Kidney (tissue), 14 donors: ENCODE measurements around the gene PLXNC1. TPM values are rescaled to one million over a fixed set of nuclear protein-coding genes. Genes with fewer than 3 reads are reported as not detected.

Source experiments
- DNase-seq, 5 donors: peaks; one replicate each; pipeline ENCODE4 v3.0.0-alpha.2; 2013 to 2020
- FAIRE-seq: peaks from 2 replicates; lab custom pipeline; 2012; peaks lifted over from hg19 to GRCh38; lab: Jason Lieb, UNC
- H3K27ac ChIP-seq, 2 donors: one replicate each; pipeline ENCODE4 v1.7.0; 2013; ENCODE audit warnings: low read depth in 2 of 2, low read length in 2 of 2, inconsistent platforms in 1 of 2
- H3K27me3 ChIP-seq: one replicate; pipeline ENCODE4 v1.7.1; 2013; ENCODE audit warnings: low read length, inconsistent platforms; ENCODE audit not compliant: control insufficient read depth, insufficient read depth
- H3K36me3 ChIP-seq, 3 donors: one replicate each; pipeline versions ENCODE4 v1.7.0 to v1.7.1; 2013; ENCODE audit warnings: low read length in 3 of 3, control low read depth in 1 of 3, inconsistent platforms in 1 of 3; ENCODE audit not compliant: insufficient read depth in 3 of 3, control insufficient read depth in 2 of 3
- H3K4me1 ChIP-seq, 3 donors: one replicate each; pipeline versions ENCODE4 v1.7.0 to v1.7.1; 2013; ENCODE audit warnings: low read length in 3 of 3, inconsistent platforms in 1 of 3, low read depth in 1 of 3; ENCODE audit not compliant: control insufficient read depth in 2 of 3, insufficient read depth in 2 of 3
- H3K4me3 ChIP-seq, 3 donors: one replicate each; pipeline versions ENCODE4 v1.7.0 to v1.8.1; 2013; ENCODE audit warnings: low read length in 3 of 3, control low read depth in 1 of 3, inconsistent platforms in 1 of 3
- H3K9ac ChIP-seq, 3 donors: one replicate each; pipeline versions ENCODE4 v1.7.0 to v1.7.1; 2013; ENCODE audit warnings: low read length in 3 of 3, control low read depth in 1 of 3, inconsistent platforms in 1 of 3
- H3K9me3 ChIP-seq, 3 donors: one replicate each; pipeline versions ENCODE4 v1.7.0 to v1.7.1; 2013; ENCODE audit warnings: low read length in 3 of 3, control low read depth in 1 of 3, inconsistent platforms in 1 of 3; ENCODE audit not compliant: control insufficient read depth in 2 of 3, insufficient read depth in 1 of 3
- intact Hi-C: fragments of 100-400 bp; cut with DNase I; formaldehyde crosslinking; loops from one replicate; pipeline ENCODE4 v1.11.1; 2022
- polyA plus RNA-seq: library from polyadenylated mRNA; stranded (reverse); fragments of 350-450 nt; fragmentation: Illumina TruSeq; extraction: RNeasy Lipid Tissue Mini Kit (QIAGEN cat#74804); gene quantifications from one replicate; pipeline ENCODE4 v1.2.3, GENCODE V29; 2014; ENCODE audit warnings: low read depth, low replicate concordance; ENCODE audit not compliant: insufficient read depth
- total RNA-seq: library from RNA; stranded (reverse); fragmentation: NEBNext Ultra II Directional; extraction: Animal tissue kit (Norgen Biotek cat#: 25700); gene quantifications from one replicate; pipeline ENCODE4 v1.2.1, GENCODE V29; 2021
- TF ChIP-seq, protein P1 (sequence below): IDR thresholded peaks from 3 replicates; pipeline ENCODE4 v1.5.1; 2012; ENCODE audit warnings: mild to moderate bottlenecking, moderate library complexity, borderline replicate concordance; ENCODE audit not compliant: insufficient read depth; ENCODE audit errors: extremely low read depth
- donor health status: control.
- donor health status: control.
- donor health status: control.
- donor health status: control.
- donor health status: control.
- donor health status: DM: yes; HTN: yes; CAD: no.
- donor health status: Normal renal cell carcinoma (clear cell type).

PLXNC1 gene
- total and polyA plus RNA-seq, 2 donors from 2014 or later, result 1.8 to 11.6 TPM

DNA sequence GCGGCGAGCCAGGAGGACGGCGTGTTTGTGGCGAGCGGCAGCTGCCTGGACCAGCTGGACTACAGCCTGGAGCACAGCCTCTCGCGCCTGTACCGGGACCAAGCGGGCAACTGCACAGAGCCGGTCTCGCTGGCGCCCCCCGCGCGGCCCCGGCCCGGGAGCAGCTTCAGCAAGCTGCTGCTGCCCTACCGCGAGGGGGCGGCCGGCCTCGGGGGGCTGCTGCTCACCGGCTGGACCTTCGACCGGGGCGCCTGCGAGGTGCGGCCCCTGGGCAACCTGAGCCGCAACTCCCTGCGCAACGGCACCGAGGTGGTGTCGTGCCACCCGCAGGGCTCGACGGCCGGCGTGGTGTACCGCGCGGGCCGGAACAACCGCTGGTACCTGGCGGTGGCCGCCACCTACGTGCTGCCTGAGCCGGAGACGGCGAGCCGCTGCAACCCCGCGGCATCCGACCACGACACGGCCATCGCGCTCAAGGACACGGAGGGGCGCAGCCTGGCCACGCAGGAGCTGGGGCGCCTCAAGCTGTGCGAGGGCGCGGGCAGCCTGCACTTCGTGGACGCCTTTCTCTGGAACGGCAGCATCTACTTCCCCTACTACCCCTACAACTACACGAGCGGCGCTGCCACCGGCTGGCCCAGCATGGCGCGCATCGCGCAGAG is 873 bp downstream of the PLXNC1 start:
- no peak overlapping the region for H3K9ac ChIP-seq

DNA sequence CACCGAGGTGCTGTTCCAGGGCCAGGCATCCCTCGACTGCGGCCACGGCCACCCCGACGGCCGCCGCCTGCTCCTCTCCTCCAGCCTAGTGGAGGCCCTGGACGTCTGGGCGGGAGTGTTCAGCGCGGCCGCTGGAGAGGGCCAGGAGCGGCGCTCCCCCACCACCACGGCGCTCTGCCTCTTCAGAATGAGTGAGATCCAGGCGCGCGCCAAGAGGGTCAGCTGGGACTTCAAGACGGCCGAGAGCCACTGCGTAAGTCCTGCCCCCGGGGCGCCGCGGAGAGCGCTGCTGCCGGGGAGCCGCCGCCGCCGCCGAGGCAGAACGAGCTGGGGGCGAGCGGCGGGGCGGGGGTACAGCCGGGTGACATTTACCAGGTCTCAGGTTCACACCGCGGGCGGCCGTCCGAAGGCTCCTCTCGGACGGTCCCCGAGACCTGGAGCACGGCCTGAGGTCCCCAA is 1.4 kb downstream of the PLXNC1 start:
- intact Hi-C loops, result no loop called here
- no peak overlapping the region for H3K9ac ChIP-seq
- H3K9me3 ChIP-seq, result no peaks in the 10 kb centered on the region
- TF ChIP-seq, protein P1, sequence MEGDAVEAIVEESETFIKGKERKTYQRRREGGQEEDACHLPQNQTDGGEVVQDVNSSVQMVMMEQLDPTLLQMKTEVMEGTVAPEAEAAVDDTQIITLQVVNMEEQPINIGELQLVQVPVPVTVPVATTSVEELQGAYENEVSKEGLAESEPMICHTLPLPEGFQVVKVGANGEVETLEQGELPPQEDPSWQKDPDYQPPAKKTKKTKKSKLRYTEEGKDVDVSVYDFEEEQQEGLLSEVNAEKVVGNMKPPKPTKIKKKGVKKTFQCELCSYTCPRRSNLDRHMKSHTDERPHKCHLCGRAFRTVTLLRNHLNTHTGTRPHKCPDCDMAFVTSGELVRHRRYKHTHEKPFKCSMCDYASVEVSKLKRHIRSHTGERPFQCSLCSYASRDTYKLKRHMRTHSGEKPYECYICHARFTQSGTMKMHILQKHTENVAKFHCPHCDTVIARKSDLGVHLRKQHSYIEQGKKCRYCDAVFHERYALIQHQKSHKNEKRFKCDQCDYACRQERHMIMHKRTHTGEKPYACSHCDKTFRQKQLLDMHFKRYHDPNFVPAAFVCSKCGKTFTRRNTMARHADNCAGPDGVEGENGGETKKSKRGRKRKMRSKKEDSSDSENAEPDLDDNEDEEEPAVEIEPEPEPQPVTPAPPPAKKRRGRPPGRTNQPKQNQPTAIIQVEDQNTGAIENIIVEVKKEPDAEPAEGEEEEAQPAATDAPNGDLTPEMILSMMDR, result no peak
- DNase-seq (peak; percentile 62 to 86 (median 75)), FAIRE-seq (no peak)
- H3K4me1 ChIP-seq, result peaks cover 0 to 11% (median 2%) of the 10 kb centered on the region in 3 donors
- H3K4me3 ChIP-seq, result peak overlapping the region in 2 of 3 donors; percentile 46 to 48
- no peak overlapping the region for H3K27ac ChIP-seq
- no peaks in the 10 kb centered on the region for H3K36me3 ChIP-seq
- peaks cover 4% of the 10 kb centered on the region for H3K27me3 ChIP-seq

More for the DNA sequence above, 873 bp downstream of the PLXNC1 start:
- DNase-seq (peak; percentile 51 to 85 (median 70)), FAIRE-seq (no peak)
- no peaks in the 10 kb centered on the region for H3K36me3 ChIP-seq
- TF ChIP-seq, protein P1, result no peak
- peak overlapping the region in 2 of 3 donors; percentile 46 to 48 for H3K4me3 ChIP-seq
- intact Hi-C loops, result no loop called here
- peaks cover 4% of the 10 kb centered on the region for H3K27me3 ChIP-seq
- H3K27ac ChIP-seq, result no peak overlapping the region
- peaks cover 2 to 11% (median 3%) of the 10 kb centered on the region in 3 donors for H3K4me1 ChIP-seq
- H3K9me3 ChIP-seq, result no peaks in the 10 kb centered on the region

DNA sequence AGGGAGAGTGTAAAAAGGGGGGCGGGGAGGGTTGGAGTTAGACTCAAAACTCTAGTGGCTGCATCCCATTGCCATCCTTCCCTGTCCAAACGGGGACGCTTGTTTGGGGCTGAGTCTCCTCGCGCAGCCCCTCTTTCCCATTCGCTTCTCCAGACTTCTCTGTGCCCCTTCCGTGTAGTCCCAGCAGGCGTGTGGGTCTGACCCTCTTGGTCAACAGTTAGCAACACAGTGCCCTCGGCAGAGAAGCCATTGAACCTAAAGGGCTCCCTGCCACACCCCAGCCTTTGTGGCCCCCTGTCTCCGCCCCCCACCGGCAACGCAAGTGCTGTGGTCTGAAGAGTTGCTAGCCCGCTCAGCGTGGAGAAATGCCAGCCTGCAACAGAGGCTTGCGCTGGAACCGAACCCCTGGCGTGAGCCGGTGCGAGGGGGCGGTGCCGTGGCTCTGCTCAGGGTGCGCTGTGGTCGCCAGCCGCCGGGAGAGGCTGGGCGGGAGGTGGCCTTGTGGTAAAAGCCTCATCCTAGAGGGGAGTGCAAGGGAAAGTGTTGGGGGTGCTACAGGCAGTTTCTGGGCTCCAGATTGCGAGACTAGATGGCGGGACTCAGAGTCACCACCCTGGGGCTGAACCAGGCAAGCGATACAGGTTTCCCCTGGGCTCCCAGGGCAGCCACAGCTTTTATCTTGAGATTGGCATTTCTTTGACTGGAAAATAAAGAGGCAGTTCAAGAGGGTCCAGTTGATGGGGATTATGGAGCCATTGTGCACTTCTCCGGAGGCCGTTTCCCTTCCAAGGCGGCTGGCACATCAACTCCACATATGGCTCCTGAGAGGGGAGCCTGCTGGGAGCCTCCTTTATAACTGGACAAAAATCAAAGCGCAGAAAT is 2.1 kb downstream of the PLXNC1 start:
- H3K36me3 ChIP-seq, result no peaks in the 10 kb centered on the region
- H3K27ac ChIP-seq, result no peak overlapping the region
- intact Hi-C loops, result no loop called here
- peak in 3 of 5 donors; percentile 13 to 78 (median 65) for DNase-seq
- FAIRE-seq, result no peak
- peak overlapping the region in 2 of 3 donors; percentile 15 to 48 for H3K4me3 ChIP-seq
- no peaks in the 10 kb centered on the region for H3K9me3 ChIP-seq
- peaks cover 4% of the 10 kb centered on the region for H3K27me3 ChIP-seq
- no peak overlapping the region for H3K9ac ChIP-seq
- peaks cover 0 to 11% (median 2%) of the 10 kb centered on the region in 3 donors for H3K4me1 ChIP-seq
- TF ChIP-seq, protein P1, result no peak
